Stimulated activated CD4-positive, alpha-beta T cell treated with anti-CD3 and anti-CD28 coated beads, Interleukin-15, amount 100 ng/mL, for 1 hour (primary cell): Measurements from ENCODE around the gene CYP39A1.
A peak's percentile ranks its signal among the peaks of the same experiment; 100 is the strongest.

Experiments used
- DNase-seq, 2 donors: peaks; one replicate each; pipeline ENCODE4 v3.0.0-alpha.2; 2020; ENCODE audit warnings: low read depth in 1 of 2, low spot score in 1 of 2

Gene CYP39A1

GRCh38 chr6:46652603-46653438, at the start of gene CYP39A1, which contains the start of gene SLC25A27:
TSS of gene CYP39A1 (minus strand) at chr6:46652818. CDS start at chr6:46652582, 236 bp downstream.
TSS of gene SLC25A27 (plus strand) at chr6:46652975. CDS start at chr6:46653193, 218 bp downstream.
- DNase-seq, result peak; percentile 57 to 75

GRCh38 chr6:46699970-46700369, 47.4 kb upstream of the CYP39A1 start:
- DNase-seq, result no peak

GRCh38 chr6:46690911-46691451, 38.4 kb upstream of the CYP39A1 start:
- DNase-seq, result no peak

GRCh38 chr6:46690141-46690755, 37.6 kb upstream of the CYP39A1 start:
- DNase-seq, result no peak

GRCh38 chr6:46689657-46690056, 37.0 kb upstream of the CYP39A1 start:
- DNase-seq, result no peak

GRCh38 chr6:46688966-46689335, 36.3 kb upstream of the CYP39A1 start:
- no peak for DNase-seq

GRCh38 chr6:46688117-46688965, 35.7 kb upstream of the CYP39A1 start:
- no peak for DNase-seq

GRCh38 chr6:46687619-46688097, 35.0 kb upstream of the CYP39A1 start, which contains the start of gene TDRD6:
TSS of gene TDRD6 (plus strand) at chr6:46687885. CDS start at chr6:46688129, 244 bp downstream.
- DNase-seq, result no peak

GRCh38 chr6:46684771-46685170, 32.2 kb upstream of the CYP39A1 start:
- no peak for DNase-seq

GRCh38 chr6:46677314-46677654, 24.7 kb upstream of the CYP39A1 start:
- no peak for DNase-seq

- no peak for DNase-seq
Measured at GRCh38 chr6:46676604-46677313, 24.1 kb upstream of the CYP39A1 start.

- no peak for DNase-seq
Measured at GRCh38 chr6:46674410-46674809, 21.8 kb upstream of the CYP39A1 start.

GRCh38 chr6:46667377-46667776, 14.8 kb upstream of the CYP39A1 start:
- no peak for DNase-seq

GRCh38 chr6:46661483-46661882, 8.9 kb upstream of the CYP39A1 start:
- DNase-seq, result no peak

GRCh38 chr6:46657642-46658041, 5.0 kb upstream of the CYP39A1 start:
- DNase-seq, result no peak

- no peak for DNase-seq
Measured at GRCh38 chr6:46655803-46656202, 3.2 kb upstream of the CYP39A1 start.

- DNase-seq, result no peak
Measured at GRCh38 chr6:46653439-46654195, 999 bp upstream of the CYP39A1 start.

GRCh38 chr6:46652232-46652602, 401 bp downstream of the CYP39A1 start:
- DNase-seq, result no peak

- no peak for DNase-seq
Measured at GRCh38 chr6:46651816-46652215, 802 bp downstream of the CYP39A1 start.

GRCh38 chr6:46651006-46651405, 1.6 kb downstream of the CYP39A1 start:
- no peak for DNase-seq
